Measurements from ENCODE around the gene RHOV.

The RHOV gene, protein sequence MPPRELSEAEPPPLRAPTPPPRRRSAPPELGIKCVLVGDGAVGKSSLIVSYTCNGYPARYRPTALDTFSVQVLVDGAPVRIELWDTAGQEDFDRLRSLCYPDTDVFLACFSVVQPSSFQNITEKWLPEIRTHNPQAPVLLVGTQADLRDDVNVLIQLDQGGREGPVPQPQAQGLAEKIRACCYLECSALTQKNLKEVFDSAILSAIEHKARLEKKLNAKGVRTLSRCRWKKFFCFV

DNA sequence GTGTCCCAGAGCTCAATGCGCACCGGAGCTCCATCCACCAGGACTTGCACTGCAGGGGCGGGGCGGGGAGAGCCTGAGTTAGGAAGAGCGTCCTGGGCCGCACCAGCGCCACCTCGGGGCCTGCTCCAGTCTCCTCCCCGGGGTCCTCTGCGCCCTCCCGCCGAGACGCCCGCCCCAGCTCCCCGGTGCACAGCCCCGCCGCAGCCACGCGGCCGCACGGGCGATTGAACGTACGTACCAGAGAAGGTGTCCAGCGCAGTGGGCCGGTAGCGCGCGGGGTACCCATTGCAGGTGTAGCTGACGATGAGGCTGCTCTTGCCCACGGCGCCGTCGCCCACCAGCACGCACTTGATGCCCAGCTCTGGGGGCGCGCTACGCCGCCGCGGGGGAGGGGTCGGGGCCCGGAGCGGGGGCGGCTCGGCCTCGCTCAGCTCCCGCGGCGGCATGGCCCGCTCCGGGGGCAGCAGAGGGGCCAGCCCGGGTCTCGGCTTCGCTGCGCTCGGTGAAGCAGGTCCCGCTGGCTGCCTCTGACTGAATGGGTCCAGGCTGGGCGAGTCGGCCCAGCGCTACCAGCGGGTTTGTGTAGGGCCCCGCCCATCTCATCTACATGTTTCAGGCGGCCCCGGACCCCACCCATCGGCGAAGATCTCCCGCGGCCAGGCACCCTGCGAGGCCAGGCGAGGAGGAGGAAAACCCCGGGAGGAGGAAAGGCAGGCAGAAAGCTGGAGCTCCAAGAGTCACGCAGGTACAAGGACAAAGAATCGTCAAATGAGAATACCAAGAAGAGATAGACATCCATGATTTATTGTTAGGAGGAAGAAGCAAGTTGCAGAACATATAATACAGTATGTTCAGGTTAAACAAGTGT, at the start of gene RHOV:
RHOV (minus strand) TSS at position 541 of the 868 bp plus-strand sequence; CDS start at position 446, 95 bp downstream.
- peak; percentile 64 to 72 for DNase-seq

DNA sequence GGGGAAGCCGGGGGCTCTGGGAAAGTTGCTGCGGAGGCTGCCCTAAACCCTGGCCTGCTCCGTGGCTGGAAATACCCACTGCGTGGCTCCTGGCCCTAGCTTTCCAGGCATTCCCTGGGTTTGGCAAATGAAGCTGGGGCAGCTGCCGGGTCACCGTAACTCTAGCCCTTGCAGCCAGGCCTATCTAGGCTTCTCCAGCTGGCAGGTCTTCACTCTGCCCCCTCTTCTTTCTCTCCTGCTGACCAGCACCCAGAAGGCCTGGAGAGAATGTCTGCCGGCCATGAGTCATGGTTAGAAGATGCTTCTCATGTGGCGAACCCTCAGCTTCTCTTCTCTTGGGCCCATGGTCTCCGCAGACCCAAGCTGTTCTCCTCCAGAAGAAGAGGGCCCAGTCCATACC, 49.5 kb upstream of the RHOV start:
- no peak for DNase-seq

DNA sequence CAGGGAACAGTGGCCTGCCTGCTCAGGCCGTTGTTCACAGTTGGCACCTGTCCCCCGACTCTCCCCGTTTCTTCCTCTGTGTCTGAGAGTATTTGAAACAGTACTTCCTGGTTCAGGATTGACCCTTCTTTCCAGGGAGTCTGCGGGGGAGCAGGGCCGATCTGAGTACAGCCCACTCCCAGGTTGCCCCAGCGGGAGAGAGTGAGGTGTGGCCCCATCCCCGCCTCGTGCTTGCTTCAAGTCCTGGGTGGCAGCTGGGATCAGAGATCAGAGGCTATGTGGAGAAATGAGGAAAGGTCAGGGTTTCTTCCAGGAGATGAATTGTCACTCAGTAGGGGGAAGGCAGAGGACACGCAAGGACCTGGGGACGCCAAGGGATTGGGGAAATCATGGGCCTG, 48.6 kb upstream of the RHOV start:
- DNase-seq: no peak

DNA sequence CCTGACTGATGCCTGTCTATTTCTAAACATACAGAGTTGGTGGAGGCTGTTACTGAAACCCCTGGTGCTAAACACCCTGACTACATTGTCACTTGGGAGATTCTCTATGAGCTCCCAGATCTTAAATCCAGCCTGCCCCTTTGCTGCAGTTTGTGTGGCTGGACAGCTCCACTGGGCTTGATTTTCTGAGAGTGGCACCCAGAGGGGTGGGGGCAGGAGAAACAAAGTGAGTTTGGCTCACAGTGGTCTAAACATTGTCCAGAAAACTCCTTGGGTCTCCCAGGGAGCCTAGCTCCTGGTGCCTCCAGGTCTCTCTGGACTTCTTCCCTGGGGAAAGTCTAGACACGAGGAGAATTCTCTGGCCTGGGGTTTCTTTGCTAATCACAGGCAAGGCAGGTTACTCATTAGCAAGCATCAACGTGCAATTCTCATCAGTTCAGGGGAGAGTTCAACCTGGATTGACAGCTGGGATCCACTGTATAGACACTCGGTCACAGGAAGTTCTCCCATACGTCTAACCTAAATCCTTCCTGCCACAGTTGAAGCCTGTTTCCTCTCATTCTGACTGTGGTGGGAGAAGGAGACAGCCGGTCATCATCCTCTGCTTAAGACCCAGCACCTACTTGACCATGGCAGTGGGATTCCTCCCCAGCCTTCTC, 48.0 kb upstream of the RHOV start:
- no peak for DNase-seq

DNA sequence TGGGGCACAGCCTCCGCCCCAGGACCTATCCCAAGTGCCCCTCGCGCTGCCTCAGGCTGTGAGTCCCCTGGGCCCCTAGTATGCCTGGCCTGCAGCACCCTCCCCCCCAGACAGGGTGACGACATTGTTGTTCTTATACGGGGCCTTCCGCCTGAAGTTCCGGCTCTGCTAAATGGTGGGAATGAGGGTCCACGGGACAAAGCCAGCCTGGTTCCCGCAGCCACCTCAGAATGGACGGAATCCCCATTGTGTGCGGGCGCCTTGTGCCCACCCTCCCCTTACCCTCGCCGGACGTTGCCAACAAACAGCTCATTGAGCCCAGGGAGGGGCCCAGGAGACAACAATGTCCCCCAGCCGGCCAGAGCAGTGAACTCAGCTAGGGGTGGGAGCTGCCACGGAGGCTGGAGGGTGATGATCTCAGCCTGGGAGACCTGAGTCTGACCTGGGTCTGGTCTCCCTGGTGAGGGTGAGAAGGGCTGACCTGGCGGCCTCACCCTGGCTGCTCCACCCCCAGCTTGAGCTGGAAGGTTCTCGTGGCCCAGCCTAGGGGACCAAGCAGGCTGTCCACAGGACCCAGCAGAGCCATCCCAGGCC, 44.9 kb upstream of the RHOV start:
- no peak for DNase-seq

DNA sequence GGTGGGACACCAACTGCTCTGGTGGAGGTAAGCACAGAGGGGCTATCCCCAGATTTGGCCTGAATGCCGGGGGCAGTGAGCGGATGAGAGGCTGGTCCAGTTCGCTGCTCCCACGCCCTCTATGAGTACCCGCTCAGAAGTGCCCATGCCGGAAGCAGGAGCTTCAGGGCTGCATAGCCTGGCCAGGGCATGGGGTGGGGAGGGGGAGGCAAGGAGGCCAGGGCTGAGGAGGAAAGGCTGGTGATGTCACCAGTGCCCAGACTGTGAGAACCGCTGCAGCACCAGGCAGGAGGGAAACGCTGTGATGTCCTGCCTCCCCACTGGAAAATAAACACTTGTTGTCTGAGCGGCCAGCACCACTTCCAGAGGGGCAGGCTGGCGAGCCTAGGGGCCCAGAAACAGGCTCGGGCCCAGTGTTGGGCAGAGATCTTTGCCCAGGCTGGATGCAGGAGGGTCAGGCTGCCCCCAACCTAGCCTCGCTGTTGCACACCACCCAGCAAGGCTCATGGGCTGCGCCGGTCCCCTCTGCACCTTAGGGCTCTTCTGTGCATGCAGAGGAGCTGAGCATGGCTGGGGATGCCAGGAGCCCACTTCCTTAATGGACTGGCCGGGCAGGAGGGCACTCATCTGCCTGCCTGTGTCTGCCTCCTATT, 44.2 kb upstream of the RHOV start:
- DNase-seq: no peak

DNA sequence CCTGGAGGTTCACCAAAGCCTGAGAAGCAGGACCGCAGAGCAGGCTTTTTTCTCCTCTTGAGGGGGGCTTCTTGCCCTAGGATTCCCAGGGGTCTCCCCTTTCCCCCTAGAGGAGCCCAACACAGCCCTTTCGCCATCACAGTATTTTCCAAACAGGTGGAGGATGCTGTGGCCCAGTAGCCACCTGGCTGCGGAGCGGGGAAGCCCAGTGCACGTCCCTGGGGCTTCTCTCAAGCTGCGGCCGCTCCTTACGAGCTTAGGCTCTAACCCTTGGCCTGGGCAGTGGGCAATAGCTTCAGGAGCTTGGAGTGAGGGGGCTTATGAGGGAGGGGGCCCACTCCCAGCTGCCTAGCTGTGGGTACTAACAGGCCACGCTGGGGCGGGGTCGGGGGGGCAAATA, 43.6 kb upstream of the RHOV start:
- DNase-seq: no peak

DNA sequence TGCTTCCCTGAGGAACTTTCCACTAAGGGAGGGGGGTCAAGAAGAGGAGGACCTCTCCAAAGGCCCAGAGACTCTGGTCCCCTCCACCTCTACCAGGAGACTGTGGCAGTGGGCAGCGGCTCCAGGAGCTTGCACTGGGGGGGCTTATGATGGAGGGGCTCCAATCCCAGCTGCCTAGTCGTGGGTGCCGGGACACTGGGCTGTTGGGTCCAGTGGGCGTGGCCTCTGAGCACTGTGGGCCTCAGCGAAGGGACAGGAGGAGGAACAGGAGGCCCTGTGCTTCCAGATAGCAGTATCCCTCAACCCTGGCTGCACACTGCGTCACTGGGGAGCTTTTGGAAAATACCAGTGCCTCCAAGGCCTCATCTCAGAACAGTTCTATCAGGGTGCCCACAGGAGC, 41.6 kb upstream of the RHOV start:
- DNase-seq: no peak

DNA sequence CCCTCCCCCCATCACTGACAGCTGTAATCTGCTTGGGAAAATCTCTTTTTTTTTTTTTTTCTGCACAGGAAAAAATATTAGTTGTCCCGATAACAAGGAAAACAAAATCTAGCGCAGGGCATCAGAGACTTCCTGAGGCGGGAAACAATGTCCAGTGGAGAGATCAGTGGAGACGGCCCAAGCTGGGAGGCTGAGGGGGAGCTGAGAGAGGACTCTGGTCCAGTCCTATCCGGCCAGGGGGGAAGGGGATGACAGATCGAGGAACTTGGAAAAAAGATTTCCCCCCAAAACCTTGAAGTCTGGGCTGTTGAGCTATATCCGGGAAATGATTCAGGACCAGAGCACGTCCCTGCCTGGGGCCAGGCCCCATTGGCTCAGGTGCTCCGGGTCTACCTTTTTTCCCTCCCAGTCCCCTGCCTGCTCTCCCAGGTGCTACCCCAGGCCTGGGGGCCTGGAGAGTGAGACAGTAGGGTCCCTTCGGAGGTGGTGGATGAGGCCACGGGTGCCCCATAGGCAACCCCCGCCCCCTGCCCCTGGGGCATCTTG, 41.2 kb upstream of the RHOV start:
- no peak for DNase-seq

DNA sequence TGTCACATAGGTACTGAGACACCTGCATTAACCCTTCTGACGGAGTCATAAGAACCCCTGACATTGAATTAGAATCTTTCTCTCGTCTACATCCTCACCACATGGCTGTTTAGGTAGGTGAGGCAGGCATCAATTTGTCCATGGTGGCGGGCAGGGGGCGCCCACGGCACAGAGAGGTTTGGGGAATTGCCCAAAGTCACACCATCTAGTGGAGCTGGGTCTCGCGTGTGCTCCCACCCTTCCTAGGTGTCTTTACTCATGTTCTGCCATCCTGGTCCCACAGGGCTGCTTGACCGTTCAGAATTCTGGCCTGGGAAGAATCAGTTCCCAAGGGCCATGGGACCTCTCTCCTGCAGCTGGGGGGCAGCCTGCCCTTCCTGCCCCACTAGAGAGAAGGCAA, 40.5 kb upstream of the RHOV start:
- no peak for DNase-seq

DNA sequence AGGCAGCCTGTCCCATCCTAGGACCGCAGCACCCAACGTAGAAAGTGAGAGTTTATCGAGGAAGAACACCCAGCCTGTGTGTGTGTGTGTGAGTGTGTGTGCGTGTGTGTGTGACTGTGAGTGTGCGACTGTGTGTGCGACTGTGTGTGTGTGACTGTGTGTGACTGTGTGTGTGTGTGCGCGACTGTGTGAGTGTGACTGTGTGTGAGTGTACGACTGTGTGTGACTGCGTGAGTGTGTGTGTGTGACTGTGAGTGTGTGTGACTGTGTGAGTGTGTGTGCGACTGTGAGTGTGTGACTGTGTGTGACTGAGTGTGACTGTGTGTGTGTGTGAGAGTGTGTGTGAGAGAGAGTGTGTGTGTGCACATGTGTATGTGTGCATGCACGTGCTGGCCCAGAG, 40.0 kb upstream of the RHOV start:
- no peak for DNase-seq

DNA sequence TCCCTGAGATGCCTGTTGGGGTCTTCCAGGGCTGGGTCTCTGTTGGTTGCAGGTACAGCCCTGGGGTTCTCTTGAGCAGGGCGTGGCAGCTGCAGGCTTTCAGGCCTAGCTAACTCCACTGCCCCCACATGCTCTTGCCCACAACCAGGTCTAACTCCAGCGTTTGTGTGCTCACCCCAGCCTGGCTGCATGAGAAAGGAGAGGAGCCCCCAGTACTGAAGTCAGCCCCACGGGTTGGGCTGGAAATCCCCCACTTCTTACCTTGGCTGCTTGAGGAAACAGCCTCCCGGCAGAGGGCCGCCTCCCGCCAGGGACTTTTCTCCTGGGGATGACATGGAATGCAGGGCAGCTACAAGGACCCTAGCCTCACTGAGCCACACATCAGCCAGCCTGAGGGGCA, 38.4 kb upstream of the RHOV start:
- no peak for DNase-seq

DNA sequence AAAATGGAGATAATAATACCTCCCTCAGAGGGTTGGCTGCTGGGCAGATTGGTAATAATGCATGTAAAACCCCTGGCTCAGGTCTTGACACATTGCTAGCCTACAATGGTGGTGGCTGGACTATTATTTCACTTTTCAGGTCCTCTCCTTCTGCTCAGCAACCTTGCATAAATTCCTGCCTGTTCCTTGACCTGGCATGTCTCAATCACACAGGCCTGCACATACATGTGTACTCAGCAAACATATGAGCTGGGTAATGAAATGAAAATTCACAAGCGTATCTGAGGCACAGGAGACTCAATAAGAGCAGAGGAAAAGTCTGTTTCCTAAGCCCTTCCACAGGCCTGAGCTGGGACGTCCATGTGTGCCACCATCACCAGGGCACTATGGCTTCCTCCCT, 37.7 kb upstream of the RHOV start:
- no peak for DNase-seq

DNA sequence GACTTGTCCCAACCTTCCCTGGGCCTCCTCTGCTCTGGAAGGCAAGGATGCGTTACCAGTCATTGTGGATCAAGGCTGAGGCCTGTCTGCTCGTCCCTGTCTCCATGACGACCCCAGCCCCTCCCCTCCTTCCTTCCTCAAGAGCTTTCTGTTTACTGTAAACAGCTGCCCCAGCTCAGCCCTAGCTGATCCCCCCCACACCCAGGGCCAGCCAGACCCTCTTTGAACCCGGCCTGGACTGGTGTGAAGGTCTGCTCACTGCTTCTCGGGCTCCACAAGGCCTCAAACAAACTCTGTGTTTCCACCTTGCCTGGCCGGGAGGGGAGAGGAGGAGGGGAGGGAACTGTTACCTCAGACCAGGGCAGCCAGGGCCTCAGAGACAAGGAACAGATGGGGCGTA, 37.1 kb upstream of the RHOV start:
- no peak for DNase-seq

DNA sequence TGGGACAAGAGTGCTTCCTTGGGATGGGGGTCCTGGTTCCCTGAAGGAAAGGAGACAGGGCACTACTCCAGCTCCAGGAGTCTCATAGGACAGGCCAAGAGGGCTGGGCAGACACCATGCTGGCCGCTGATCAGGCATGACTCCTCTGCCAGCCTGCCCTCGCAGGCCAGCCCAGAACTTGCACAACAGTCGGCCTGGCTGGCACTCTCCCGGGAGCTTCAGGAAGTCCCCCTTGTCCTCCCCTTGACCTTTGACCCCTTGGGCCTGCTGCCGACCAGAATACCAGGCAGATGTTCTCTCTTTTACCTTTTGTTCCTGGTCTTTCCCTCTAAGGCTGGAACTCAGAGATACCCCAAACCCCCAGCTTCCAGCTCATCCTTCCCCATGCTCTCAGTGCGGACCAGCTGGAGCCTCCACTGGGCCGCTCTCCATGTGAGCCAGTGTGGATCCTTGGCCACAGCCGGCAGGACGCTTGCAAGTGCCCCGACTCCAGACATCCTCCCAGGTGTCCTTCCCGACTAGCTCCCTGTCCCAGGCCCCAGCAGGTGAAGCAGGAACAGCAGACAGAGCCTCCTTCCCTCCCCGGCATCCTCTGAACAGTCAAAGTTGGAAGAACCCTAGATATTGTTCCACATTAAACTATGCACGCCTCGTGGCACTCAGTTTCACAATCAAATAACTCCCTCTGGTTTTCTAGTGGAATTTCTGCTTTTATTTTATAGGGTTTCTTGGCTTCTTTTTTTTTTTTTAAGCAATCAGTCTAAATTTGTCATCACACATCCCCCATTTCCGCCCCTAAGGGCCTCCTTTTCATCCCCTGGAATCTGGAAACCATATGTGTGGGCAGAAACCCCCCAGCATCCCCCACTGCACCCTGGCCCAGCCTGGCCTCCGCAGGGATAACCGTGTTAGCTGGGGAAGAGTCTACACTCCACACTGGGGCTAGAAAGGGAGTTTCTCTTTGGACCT, 35.9 kb upstream of the RHOV start:
- no peak for DNase-seq

DNA sequence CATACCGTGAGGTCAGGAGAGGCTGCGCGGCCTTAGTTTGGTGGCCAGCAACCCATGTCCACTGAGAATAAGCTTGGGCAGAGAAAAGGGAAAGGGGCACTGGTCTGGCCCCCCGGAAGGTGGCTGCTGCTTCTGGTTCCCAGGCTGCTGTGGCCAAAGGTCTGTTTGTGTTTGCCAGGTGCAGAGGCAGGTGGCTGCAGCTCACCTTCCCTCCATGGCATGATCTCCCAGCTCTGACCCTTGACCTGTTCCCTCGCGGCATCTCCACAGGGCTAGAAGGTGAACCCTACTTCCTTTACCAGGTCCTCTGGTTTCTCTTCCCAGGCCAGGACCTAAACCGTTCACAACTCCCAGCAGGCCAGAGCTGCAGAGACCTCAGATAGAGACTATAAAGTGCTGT, 34.1 kb upstream of the RHOV start:
- DNase-seq: no peak

DNA sequence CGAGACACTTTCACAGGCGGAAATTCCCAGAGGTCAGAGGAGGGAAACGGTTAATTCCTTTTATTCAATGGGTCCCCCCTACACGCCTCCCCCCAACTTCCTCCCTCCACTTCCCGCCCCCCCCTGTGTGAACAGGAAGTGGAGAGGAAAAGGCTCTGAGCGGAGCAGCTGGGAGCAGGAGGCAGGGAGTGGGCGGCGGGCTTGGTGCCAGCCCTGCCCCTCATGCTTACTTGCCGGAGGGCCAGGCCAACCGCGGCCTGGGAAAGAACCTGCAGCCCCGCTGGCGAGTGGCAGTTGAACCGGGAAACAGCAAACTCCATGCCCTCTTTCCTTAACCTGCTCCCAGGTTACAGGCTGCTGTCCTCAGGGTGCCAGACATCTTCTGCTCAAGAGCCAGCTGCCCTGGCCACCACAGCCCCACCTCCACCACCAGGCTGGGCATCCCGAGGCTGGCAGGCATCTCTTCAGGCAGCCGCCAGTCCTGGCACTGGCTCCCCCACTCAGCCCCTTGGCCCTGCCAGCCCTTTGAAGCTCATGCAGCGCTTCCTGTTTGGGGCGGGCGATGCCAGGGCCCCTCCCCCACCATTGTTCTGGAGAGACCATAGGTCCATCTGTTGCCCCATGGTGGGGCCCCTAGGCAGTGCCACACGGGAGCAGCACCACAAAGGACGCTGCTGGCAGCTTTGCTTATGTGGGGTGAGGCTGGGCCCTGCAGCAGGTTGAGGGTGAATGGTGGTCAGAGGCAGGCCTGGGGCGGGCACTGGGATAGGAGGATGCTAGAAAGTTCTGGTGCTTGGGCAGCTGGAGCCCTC, 33.2 kb upstream of the RHOV start:
- peak; percentile 57 to 66 for DNase-seq

DNA sequence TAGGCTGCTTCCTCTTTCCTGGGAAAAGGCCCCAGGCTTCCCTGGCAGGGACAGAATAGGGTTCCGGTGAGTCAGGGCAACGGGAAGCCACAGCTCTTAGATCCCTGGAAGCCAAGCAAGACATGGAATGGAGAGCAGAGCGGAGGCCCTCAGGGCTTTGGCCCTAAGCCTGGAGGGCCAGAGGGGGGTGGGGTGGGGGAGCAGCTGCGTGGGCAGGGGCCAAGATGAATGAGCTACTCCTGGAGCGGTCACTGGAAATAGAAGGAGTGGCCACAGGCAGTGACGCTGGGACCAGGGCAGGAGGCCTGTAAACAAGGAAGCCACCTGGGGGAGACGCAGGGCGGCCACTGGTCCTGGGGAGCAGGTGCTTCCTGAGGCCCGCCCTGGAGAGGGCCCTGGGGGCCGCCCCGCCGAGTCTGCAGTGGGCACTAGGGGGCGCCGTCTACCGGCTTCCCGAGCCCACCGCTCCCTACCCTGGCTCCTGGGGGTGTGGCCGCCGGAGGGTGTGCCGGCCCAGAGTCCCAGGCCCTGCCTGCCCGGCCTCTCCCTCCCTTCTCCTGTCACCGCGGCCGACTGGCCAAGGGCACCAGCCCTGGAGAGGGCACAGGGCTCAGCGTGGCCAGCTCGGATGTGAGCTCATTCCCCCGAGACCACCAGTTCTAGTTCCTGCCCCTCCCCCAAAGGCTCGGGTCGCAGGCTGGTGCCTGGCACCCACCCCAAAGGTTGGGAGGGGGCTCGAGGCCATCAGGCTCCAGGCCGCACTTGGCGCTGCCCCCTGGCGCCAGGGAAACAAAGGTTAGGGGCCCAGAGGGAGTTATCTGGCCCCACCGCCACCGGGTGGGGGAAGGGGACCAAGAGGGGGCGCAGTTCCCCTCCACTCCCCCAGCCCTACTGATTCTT, 32.3 kb upstream of the RHOV start:
- DNase-seq: peak; percentile 84 to 88

DNA sequence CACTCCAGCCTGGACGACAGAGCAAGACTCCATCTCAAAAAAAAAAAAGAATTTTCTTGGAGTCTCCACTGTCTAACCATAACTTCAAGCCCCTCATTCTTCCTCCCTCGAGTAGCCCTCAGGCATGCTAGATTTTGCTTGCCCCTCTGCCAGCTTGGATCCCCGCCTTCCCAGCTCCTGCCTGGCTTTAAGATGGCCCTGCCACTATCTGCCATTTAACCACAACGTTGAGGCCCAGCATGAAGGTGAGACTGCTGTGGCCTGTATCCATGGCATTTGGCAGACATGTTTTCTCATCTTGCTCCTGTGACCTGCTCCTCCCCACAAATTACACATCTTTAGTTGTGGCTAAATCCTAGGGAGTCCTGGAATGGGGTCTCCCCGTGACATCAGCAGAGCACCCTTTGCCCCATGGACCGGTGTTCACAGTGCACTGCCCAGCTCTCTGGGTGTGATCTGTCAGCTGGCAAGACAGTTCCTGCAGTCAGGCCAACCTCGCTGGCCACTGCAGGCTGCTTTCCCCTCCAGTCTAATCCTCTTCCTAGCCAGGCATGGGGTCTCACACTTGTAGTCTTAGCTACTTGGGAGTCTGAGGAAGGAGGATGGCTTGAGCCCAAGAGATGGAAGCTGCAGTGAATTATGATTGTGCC, 30.6 kb upstream of the RHOV start:
- no peak for DNase-seq

All from activated CD4-positive, alpha-beta T cell treated with anti-CD3 and anti-CD28 coated beads, Interleukin-2, amount 50 U/mL, for 48 hours (primary cell).